GM18508 (cell line): ENCODE data around the gene EFEMP1.

ENCODE experiments used
- ATAC-seq: cut with Tn5 transposase; IDR thresholded peaks from one replicate; pipeline ENCODE4 v1.9.1; 2021; ENCODE audit warnings: moderate number of reproducible peaks; ENCODE audit not compliant: insufficient read depth, unreplicated experiment

Gene EFEMP1

GRCh38 chr2:55923091-55923981, at the start of gene EFEMP1:
EFEMP1 (minus strand) TSS chr2:55923782; CDS start chr2:55922440, 1,342 bp downstream.
- ATAC-seq: no peak

GRCh38 chr2:55970500-55970899, 46.9 kb upstream of the EFEMP1 start:
- ATAC-seq: no peak

GRCh38 chr2:55968941-55969340, 45.4 kb upstream of the EFEMP1 start:
- no peak for ATAC-seq

- ATAC-seq: no peak
Measured at GRCh38 chr2:55966401-55967118, 43.0 kb upstream of the EFEMP1 start.

- ATAC-seq: no peak
Measured at GRCh38 chr2:55965966-55966365, 42.4 kb upstream of the EFEMP1 start.

- ATAC-seq: no peak
Measured at GRCh38 chr2:55965276-55965675, 41.7 kb upstream of the EFEMP1 start.

- ATAC-seq: no peak
Measured at GRCh38 chr2:55962915-55963314, 39.3 kb upstream of the EFEMP1 start.

- ATAC-seq: no peak
Measured at GRCh38 chr2:55961318-55961911, 37.8 kb upstream of the EFEMP1 start.

- ATAC-seq: no peak
Measured at GRCh38 chr2:55958756-55959155, 35.2 kb upstream of the EFEMP1 start.

GRCh38 chr2:55957142-55957541, 33.6 kb upstream of the EFEMP1 start:
- ATAC-seq: no peak

GRCh38 chr2:55954306-55955035, 30.9 kb upstream of the EFEMP1 start:
- ATAC-seq: no peak

GRCh38 chr2:55952415-55952814, 28.8 kb upstream of the EFEMP1 start:
- ATAC-seq: no peak

- ATAC-seq: no peak
Measured at GRCh38 chr2:55951533-55951932, 28.0 kb upstream of the EFEMP1 start.

GRCh38 chr2:55949613-55950012, 26.0 kb upstream of the EFEMP1 start:
- ATAC-seq: no peak

- no peak for ATAC-seq
Measured at GRCh38 chr2:55949211-55949610, 25.6 kb upstream of the EFEMP1 start.

- ATAC-seq: no peak
Measured at GRCh38 chr2:55948176-55948923, 24.8 kb upstream of the EFEMP1 start.

GRCh38 chr2:55947752-55948151, 24.2 kb upstream of the EFEMP1 start:
- no peak for ATAC-seq

- no peak for ATAC-seq
Measured at GRCh38 chr2:55946793-55947192, 23.2 kb upstream of the EFEMP1 start.

- no peak for ATAC-seq
Measured at GRCh38 chr2:55943466-55943865, 19.9 kb upstream of the EFEMP1 start.

- no peak for ATAC-seq
Measured at GRCh38 chr2:55936351-55936750, 12.8 kb upstream of the EFEMP1 start.
